Measurements from ENCODE around the gene RAET1E.
A peak's percentile ranks its signal among the peaks of the same experiment; 100 is the strongest.
"Not testable (repeated sequence)": the region's sequence is repeated elsewhere in the genome, so short reads cannot be mapped to it uniquely, and the experiment has no call there.

The RAET1E gene, protein sequence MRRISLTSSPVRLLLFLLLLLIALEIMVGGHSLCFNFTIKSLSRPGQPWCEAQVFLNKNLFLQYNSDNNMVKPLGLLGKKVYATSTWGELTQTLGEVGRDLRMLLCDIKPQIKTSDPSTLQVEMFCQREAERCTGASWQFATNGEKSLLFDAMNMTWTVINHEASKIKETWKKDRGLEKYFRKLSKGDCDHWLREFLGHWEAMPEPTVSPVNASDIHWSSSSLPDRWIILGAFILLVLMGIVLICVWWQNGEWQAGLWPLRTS
- 0 to 0.17 (median 0) reads per million in 3 donors for total RNA-seq

DNA sequence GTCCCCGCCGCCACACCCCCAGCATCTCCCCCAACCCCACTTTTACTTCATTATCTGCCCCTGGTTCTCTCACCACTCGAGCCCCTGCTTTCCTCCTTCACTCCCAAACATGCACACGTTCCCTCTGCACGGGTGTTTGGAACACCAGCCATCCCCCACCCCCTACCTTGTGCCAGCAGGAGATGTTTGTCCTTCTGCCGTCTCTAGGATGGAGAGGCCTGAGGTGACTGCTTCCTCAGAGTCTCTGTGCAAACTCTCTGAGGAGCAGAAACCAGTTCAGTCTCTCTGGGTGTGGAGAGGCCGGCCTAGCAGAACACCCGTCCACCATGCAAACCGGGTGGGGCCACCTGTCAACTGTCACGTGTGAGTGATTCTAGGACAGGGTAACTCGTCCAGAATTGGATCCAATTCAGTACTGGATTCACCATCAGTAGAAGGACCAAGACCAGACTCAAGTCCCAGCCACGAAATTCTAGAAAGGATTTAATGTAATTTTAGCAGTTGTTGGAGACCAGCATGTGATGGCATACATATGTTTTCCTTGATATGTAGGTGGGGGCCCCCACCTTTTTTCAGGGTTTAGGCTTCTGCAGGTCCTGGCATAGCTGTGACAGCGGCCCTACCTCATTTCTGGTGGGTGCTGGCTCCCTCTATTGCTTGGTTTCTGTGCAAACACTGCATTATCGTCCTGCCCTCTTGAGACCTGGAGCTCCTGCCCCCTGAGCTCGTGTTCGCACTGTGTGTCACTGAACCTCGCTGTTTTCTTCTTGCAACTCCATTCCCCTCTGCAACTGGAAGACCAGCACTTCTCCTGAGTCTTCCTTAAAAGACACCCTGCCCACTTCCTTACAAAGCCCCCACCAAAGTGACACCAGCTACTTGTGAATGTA lies at the start of gene RAET1E:
TSS of gene RAET1E (minus strand) at position 259 of the 890 bp plus-strand sequence. CDS start 7,212 bp downstream, outside the sequence.
- Histone ChIP-seq H3K27me3 (replicated peaks; ENCODE audit: control insufficient read depth, insufficient read depth, low read length, poor library complexity, severe bottlenecking) (no peaks in the 10 kb centered on the region), H3K4me1 (ENCODE audit: control insufficient read depth, insufficient read depth, low read length, poor library complexity, severe bottlenecking) (peaks cover 7% of the 10 kb centered on the region), H3K27ac (ENCODE audit: insufficient read depth, low read length, poor library complexity, severe bottlenecking) (no peak within 1 kb of the TSS), H3K9me3 (ENCODE audit: control insufficient read depth, low read length) (no peaks in the 10 kb centered on the region), H3K4me3 (ENCODE audit: insufficient read depth, low read depth, low read length, poor library complexity, severe bottlenecking) (no peak within 1 kb of the TSS), H3K36me3 (ENCODE audit: control insufficient read depth, insufficient read depth, low read length) (no peaks in the 10 kb centered on the region)
- DNase-seq = no peak

DNA sequence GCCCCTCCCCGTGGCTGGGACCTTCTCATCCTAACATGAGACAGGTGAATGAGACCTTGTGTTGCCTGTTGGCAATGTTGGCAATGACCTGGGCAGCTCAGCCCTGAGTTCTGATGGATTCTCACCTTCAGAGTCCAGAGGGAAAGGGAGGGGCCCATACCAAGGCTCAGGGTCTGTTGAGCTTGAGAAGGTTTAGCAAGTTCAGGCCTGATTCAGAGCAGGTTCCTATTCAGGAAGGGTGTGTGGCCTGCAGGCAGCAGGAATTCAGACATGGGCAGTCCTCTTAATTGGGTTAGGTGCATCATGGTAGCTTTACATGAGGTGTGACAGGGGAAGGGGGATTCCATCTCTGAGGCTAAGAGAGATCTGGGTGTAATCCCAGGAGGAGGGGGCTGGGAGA lies 49.6 kb upstream of the RAET1E start:
- H3K27ac ChIP-seq (ENCODE audit: insufficient read depth, low read length, poor library complexity, severe bottlenecking); DNase-seq; H3K4me3 ChIP-seq (ENCODE audit: insufficient read depth, low read depth, low read length, poor library complexity, severe bottlenecking); H3K9me3 ChIP-seq (ENCODE audit: control insufficient read depth, low read length); H3K4me1 ChIP-seq (ENCODE audit: control insufficient read depth, insufficient read depth, low read length, poor library complexity, severe bottlenecking); H3K36me3 ChIP-seq (ENCODE audit: control insufficient read depth, insufficient read depth, low read length); H3K27me3 ChIP-seq (replicated peaks; ENCODE audit: control insufficient read depth, insufficient read depth, low read length, poor library complexity, severe bottlenecking): not testable (repeated sequence)

DNA sequence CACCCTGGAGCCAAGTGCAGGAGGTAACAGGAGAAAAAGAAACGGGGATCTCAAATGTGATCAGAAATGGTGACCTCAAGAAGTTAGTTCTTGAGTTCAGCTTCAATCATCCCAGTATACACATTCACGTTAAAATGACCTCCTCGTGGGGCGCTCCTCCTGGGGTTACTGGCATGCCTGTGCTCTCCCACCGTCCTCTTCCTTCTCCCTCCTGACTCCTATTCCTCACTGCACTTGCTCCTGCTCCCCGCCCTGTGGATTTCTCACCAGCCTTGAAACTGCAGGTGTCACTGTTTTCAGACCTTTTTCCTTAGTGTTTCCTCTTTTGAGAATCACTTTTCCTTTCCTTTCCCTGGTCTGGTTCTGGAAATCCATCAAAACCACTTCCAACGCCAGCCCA lies 48.7 kb upstream of the RAET1E start:
- H3K4me3 ChIP-seq (ENCODE audit: insufficient read depth, low read depth, low read length, poor library complexity, severe bottlenecking); H3K27me3 ChIP-seq (replicated peaks; ENCODE audit: control insufficient read depth, insufficient read depth, low read length, poor library complexity, severe bottlenecking); H3K9me3 ChIP-seq (ENCODE audit: control insufficient read depth, low read length); H3K27ac ChIP-seq (ENCODE audit: insufficient read depth, low read length, poor library complexity, severe bottlenecking); DNase-seq; H3K36me3 ChIP-seq (ENCODE audit: control insufficient read depth, insufficient read depth, low read length); H3K4me1 ChIP-seq (ENCODE audit: control insufficient read depth, insufficient read depth, low read length, poor library complexity, severe bottlenecking): not testable (repeated sequence)

DNA sequence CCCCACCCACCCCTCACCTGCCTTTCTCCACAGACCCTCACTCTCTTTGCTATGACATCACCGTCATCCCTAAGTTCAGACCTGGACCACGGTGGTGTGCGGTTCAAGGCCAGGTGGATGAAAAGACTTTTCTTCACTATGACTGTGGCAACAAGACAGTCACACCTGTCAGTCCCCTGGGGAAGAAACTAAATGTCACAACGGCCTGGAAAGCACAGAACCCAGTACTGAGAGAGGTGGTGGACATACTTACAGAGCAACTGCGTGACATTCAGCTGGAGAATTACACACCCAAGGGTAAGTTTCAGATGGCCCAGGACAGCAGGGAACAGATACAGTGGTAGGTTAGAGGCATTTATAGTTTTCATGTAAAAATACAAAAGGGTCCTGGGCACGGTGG lies 47.4 kb upstream of the RAET1E start:
- H3K27ac ChIP-seq (ENCODE audit: insufficient read depth, low read length, poor library complexity, severe bottlenecking); H3K27me3 ChIP-seq (replicated peaks; ENCODE audit: control insufficient read depth, insufficient read depth, low read length, poor library complexity, severe bottlenecking); DNase-seq; H3K4me3 ChIP-seq (ENCODE audit: insufficient read depth, low read depth, low read length, poor library complexity, severe bottlenecking); H3K9me3 ChIP-seq (ENCODE audit: control insufficient read depth, low read length); H3K36me3 ChIP-seq (ENCODE audit: control insufficient read depth, insufficient read depth, low read length): not testable (repeated sequence)
- H3K4me1 ChIP-seq (ENCODE audit: control insufficient read depth, insufficient read depth, low read length, poor library complexity, severe bottlenecking) = peaks cover 19% of the 10 kb centered on the region

DNA sequence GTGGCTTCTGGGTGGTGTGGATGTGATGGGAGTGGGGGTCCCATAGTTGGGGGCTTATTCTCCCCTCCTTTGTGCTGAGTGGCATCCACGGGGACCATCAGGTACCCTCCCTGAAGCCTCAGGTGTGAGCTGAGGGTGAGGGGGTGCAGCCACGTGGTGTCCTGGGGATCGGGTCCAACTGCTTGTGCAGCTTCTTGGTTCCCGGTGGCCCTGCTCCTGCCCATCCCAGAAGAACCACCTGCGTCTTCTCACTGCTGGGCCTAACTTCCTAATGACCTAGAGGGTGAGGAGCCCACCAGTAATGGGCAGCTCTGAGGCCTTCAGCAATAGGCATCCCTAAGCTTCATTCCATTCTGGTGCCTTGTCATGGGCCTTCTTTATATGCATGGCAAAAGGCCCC lies 45.4 kb upstream of the RAET1E start:
- not testable (repeated sequence) for H3K27ac ChIP-seq (ENCODE audit: insufficient read depth, low read length, poor library complexity, severe bottlenecking); H3K4me3 ChIP-seq (ENCODE audit: insufficient read depth, low read depth, low read length, poor library complexity, severe bottlenecking); H3K9me3 ChIP-seq (ENCODE audit: control insufficient read depth, low read length); DNase-seq; H3K36me3 ChIP-seq (ENCODE audit: control insufficient read depth, insufficient read depth, low read length)
- Histone ChIP-seq H3K4me1 (ENCODE audit: control insufficient read depth, insufficient read depth, low read length, poor library complexity, severe bottlenecking) (peaks cover 30% of the 10 kb centered on the region), H3K27me3 (replicated peaks; ENCODE audit: control insufficient read depth, insufficient read depth, low read length, poor library complexity, severe bottlenecking) (peaks cover 21% of the 10 kb centered on the region)

DNA sequence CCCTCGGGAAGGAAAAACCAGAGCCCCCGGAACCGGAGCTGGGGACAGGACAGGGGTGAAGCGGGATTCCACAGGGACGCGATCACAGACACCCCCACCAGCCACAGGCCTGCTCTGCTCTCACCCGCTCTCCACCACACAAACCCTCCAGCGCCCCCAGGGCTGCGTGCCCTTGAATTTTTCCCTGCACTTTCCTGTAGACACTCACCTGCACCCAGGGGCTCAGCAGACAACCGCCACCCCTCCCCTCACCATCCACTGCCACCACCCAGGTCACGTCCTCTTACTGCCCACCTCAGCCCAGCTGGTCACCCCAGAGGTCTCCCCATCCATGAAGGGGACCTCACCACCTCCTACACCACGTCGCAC lies 44.5 kb upstream of the RAET1E start:
- Histone ChIP-seq H3K4me1 (ENCODE audit: control insufficient read depth, insufficient read depth, low read length, poor library complexity, severe bottlenecking) (peaks cover 33% of the 10 kb centered on the region), H3K9me3 (ENCODE audit: control insufficient read depth, low read length) (no peaks in the 10 kb centered on the region), H3K27me3 (replicated peaks; ENCODE audit: control insufficient read depth, insufficient read depth, low read length, poor library complexity, severe bottlenecking) (peaks cover 27% of the 10 kb centered on the region), H3K36me3 (ENCODE audit: control insufficient read depth, insufficient read depth, low read length) (no peaks in the 10 kb centered on the region), H3K27ac (ENCODE audit: insufficient read depth, low read length, poor library complexity, severe bottlenecking) (no peak overlapping the region), H3K4me3 (ENCODE audit: insufficient read depth, low read depth, low read length, poor library complexity, severe bottlenecking) (peak overlapping the region; percentile 69)
- DNase-seq = no peak

DNA sequence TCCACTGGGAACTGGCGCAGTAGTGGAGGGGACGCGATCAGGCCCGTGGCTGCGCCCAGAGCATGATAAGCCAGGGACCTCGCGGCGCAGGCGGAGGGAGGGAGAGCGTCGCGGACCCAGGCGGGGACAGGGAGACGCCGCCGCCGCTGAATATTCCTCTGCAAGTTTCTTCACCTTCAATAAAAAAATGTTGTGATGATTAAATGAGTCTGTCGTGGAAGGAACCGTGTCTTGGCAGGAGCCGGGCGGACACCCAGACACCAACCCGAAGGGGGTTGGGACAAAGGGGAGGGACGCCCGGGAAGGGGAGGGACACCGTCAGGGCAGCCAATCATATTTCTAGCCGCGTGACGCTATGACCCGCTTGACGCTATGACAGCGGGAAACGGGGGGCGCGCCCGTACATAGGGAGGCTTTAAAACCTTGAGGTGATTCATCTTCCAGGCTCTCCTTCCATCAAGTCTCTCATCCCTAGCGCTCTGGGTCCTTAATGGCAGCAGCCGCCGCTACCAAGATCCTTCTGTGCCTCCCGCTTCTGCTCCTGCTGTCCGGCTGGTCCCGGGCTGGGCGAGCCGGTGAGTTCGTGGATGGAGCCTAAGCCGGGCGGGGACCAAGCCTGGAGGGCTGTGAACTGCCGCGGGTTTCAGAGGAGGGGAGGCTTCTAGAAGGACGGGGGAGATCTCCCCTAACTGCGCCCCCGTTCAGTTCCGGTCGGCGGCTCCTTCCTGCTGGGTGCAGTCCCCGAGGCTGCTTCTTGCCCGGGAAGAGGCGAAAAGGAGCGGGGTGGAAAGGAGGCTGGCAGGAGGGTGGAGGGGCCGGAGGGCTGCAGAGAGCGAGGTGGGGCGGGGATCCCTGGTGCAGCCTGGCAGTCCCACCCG lies 43.9 kb upstream of the RAET1E start, which contains the start of gene ULBP2:
TSS of gene ULBP2 (plus strand) at position 432 of the 878 bp plus-strand sequence. CDS start at position 491, 59 bp downstream.
- DNase-seq = peak; percentile 88 to 92 (median 92)
- H3K4me1 ChIP-seq (ENCODE audit: control insufficient read depth, insufficient read depth, low read length, poor library complexity, severe bottlenecking) = peaks cover 33% of the 10 kb centered on the region
- H3K36me3 ChIP-seq (ENCODE audit: control insufficient read depth, insufficient read depth, low read length) = no peaks in the 10 kb centered on the region
- peak within 1 kb of the TSS; percentile 69 for H3K4me3 ChIP-seq (ENCODE audit: insufficient read depth, low read depth, low read length, poor library complexity, severe bottlenecking)
- H3K27ac ChIP-seq (ENCODE audit: insufficient read depth, low read length, poor library complexity, severe bottlenecking) = peak within 1 kb of the TSS; percentile 45
- H3K27me3 ChIP-seq (replicated peaks; ENCODE audit: control insufficient read depth, insufficient read depth, low read length, poor library complexity, severe bottlenecking) = peaks cover 33% of the 10 kb centered on the region
- H3K9me3 ChIP-seq (ENCODE audit: control insufficient read depth, low read length) = no peaks in the 10 kb centered on the region

DNA sequence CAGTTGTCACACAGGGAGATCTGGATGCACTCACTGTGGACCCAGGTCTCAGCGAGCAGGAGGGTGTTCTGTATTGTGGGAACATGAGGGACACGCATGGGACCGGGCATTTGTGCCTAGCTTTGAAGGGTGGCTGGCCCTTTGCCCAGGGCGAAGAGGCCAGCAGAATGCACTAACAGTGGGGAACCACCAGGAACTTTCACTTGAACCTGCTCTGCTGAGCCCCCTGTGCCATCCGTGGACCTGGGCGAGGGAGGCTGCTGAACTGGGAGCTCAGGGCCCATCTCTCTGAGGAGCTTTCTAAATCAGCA lies 42.7 kb upstream of the RAET1E start:
- no peaks in the 10 kb centered on the region for H3K9me3 ChIP-seq (ENCODE audit: control insufficient read depth, low read length)
- H3K36me3 ChIP-seq (ENCODE audit: control insufficient read depth, insufficient read depth, low read length) = no peaks in the 10 kb centered on the region
- H3K4me1 ChIP-seq (ENCODE audit: control insufficient read depth, insufficient read depth, low read length, poor library complexity, severe bottlenecking) = peaks cover 33% of the 10 kb centered on the region
- no peak overlapping the region for H3K4me3 ChIP-seq (ENCODE audit: insufficient read depth, low read depth, low read length, poor library complexity, severe bottlenecking)
- no peak overlapping the region for H3K27ac ChIP-seq (ENCODE audit: insufficient read depth, low read length, poor library complexity, severe bottlenecking)
- no peak for DNase-seq
- H3K27me3 ChIP-seq (replicated peaks; ENCODE audit: control insufficient read depth, insufficient read depth, low read length, poor library complexity, severe bottlenecking) = peaks cover 44% of the 10 kb centered on the region

DNA sequence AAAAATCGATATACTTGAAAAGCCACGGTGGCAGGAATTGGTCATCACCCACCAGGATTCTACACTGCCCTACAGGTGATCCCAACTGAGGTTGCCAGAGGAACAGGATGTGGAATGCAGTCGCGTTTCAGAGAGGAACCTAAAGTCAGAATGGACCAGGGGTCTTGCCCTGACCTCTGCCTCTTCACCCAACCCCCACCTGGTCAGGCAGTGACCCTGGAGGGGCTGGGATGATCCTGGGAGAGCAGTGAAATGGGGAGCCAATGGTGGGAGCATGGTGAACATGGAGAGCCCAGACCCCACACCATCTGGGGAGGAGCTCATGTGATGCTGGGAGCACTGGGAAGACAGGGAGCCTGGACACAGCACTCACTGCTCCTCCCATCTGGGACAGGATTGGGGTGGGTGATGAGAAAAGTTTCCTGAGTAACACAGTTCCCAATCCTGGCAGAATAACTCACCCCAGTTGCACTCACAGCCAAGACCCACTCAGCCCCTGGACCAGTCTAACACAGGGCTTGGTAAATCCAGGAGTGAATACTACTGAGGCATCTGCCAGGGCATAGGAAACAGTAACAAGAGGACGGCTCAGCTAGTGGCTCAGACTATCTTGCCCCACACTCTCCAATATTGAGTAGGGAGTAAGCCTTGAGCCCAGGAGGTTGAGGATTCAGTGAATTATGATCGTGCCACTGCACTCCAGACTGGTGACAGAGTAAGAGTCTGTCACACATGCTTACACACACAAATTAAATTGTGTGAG lies 42.2 kb upstream of the RAET1E start:
- H3K9me3 ChIP-seq (ENCODE audit: control insufficient read depth, low read length) = no peaks in the 10 kb centered on the region
- H3K4me3 ChIP-seq (ENCODE audit: insufficient read depth, low read depth, low read length, poor library complexity, severe bottlenecking) = no peak overlapping the region
- peaks cover 50% of the 10 kb centered on the region for H3K27me3 ChIP-seq (replicated peaks; ENCODE audit: control insufficient read depth, insufficient read depth, low read length, poor library complexity, severe bottlenecking)
- H3K36me3 ChIP-seq (ENCODE audit: control insufficient read depth, insufficient read depth, low read length) = no peaks in the 10 kb centered on the region
- DNase-seq = no peak
- no peak overlapping the region for H3K27ac ChIP-seq (ENCODE audit: insufficient read depth, low read length, poor library complexity, severe bottlenecking)
- peaks cover 33% of the 10 kb centered on the region for H3K4me1 ChIP-seq (ENCODE audit: control insufficient read depth, insufficient read depth, low read length, poor library complexity, severe bottlenecking)

Data from effector memory CD4-positive, alpha-beta T cell (primary cell).